Endodermal cell (in vitro differentiated cells): ENCODE measurements around the gene CLCA2. TPM values are rescaled to one million over a fixed set of nuclear protein-coding genes. Genes with fewer than 3 reads are reported as not detected.

ENCODE experiments used
- DNase-seq: peaks from one replicate; pipeline ENCODE4 v3.0.0-alpha.2; 2017
- H3K27ac ChIP-seq: 2 replicates; pipeline ENCODE4 v1.5.1; 2013; ENCODE audit warnings: mild to moderate bottlenecking, low read depth, low read length, moderate library complexity
- H3K27me3 ChIP-seq: 2 replicates; pipeline ENCODE4 v1.6.1; 2013; ENCODE audit warnings: mild to moderate bottlenecking, low read length, moderate library complexity; ENCODE audit not compliant: insufficient read depth, control insufficient read depth, poor library complexity, severe bottlenecking
- H3K36me3 ChIP-seq: 2 replicates; pipeline ENCODE4 v1.7.0; 2013; ENCODE audit warnings: mild to moderate bottlenecking, low read length, moderate library complexity; ENCODE audit not compliant: control insufficient read depth, insufficient read depth
- H3K4me1 ChIP-seq: one replicate; pipeline ENCODE4 v1.7.0; 2013; ENCODE audit warnings: low read length; ENCODE audit not compliant: control insufficient read depth, insufficient read depth
- H3K4me3 ChIP-seq: 2 replicates; pipeline ENCODE4 v1.5.1; 2013; ENCODE audit warnings: mild to moderate bottlenecking, low read length, moderate library complexity
- H3K9ac ChIP-seq: 2 replicates; pipeline ENCODE4 v1.6.1; 2013; ENCODE audit warnings: mild to moderate bottlenecking, low read length, moderate library complexity; ENCODE audit not compliant: poor library complexity, severe bottlenecking; ENCODE audit errors: extremely low read depth
- H3K9me3 ChIP-seq: 2 replicates; pipeline ENCODE4 v1.6.1; 2013; ENCODE audit warnings: mild to moderate bottlenecking, low read length, moderate library complexity; ENCODE audit not compliant: control insufficient read depth
- H3K27ac Mint-ChIP-seq: 2 replicates; pipeline ENCODE4 v1.8.0; 2020; ENCODE audit warnings: mixed read lengths
- H3K27me3 Mint-ChIP-seq: 2 replicates; pipeline ENCODE4 v1.8.0; 2021; ENCODE audit warnings: mild to moderate bottlenecking, mixed read lengths; ENCODE audit not compliant: insufficient read depth
- H3K36me3 Mint-ChIP-seq: 2 replicates; pipeline ENCODE4 v1.8.0; 2020; ENCODE audit warnings: low read depth, mixed read lengths
- H3K4me1 Mint-ChIP-seq: 2 replicates; pipeline ENCODE4 v1.8.0; 2020; ENCODE audit warnings: mixed read lengths
- H3K4me3 Mint-ChIP-seq: 2 replicates; pipeline ENCODE4 v1.8.0; 2020; ENCODE audit warnings: mild to moderate bottlenecking, moderate library complexity, mixed read lengths
- H3K9me3 Mint-ChIP-seq: 2 replicates; pipeline ENCODE4 v1.8.0; 2020; ENCODE audit warnings: mild to moderate bottlenecking, mixed read lengths
- WGBS, 2 experiments: methylation state at CpG; one replicate each; pipeline versions ENCODE4 v1.1.5 to v1.1.7; 2013; ENCODE audit warnings: missing lambda C conversion rate in 2 of 2, mixed read lengths in 1 of 2; ENCODE audit not compliant: insufficient coverage in 1 of 2, insufficient read length in 1 of 2; 5-methylcytosine and 5-hydroxymethylcytosine counted together
- total RNA-seq, 2 donors: library from RNA; stranded (reverse); fragmentation: NEBNext Ultra II Directional in 1 of 2; extraction: Animal tissue kit (Norgen Biotek cat#: 25700) in 1 of 2; gene quantifications; 2 replicates in 1 of 2; 3 replicates in 1 of 2; pipeline ENCODE4 v1.2.1, GENCODE V29; 2021
- TF ChIP-seq, protein P1 (sequence below): fragments of 200-600 bp; sonication (generic); conservative IDR thresholded peaks from 2 replicates; pipeline ENCODE4 v1.5.0; 2021; ENCODE audit warnings: antibody characterized with exemption, mild to moderate bottlenecking

CLCA2 gene
- total RNA-seq, 2 donors from 2014 or later: not detected

- H3K4me1 ChIP-seq: no peaks in the 10 kb centered on the region
- TF ChIP-seq, protein P1, sequence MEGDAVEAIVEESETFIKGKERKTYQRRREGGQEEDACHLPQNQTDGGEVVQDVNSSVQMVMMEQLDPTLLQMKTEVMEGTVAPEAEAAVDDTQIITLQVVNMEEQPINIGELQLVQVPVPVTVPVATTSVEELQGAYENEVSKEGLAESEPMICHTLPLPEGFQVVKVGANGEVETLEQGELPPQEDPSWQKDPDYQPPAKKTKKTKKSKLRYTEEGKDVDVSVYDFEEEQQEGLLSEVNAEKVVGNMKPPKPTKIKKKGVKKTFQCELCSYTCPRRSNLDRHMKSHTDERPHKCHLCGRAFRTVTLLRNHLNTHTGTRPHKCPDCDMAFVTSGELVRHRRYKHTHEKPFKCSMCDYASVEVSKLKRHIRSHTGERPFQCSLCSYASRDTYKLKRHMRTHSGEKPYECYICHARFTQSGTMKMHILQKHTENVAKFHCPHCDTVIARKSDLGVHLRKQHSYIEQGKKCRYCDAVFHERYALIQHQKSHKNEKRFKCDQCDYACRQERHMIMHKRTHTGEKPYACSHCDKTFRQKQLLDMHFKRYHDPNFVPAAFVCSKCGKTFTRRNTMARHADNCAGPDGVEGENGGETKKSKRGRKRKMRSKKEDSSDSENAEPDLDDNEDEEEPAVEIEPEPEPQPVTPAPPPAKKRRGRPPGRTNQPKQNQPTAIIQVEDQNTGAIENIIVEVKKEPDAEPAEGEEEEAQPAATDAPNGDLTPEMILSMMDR: no peak
- H3K9me3 ChIP-seq: no peaks in the 10 kb centered on the region
- Mint-ChIP-seq H3K27ac (no peak overlapping the region), H3K36me3 (no peaks in the 10 kb centered on the region), H3K4me1 (peaks cover 2% of the 10 kb centered on the region), H3K4me3 (no peak overlapping the region), H3K9me3 (no peaks in the 10 kb centered on the region), H3K27me3 (no peaks in the 10 kb centered on the region)
- H3K9ac ChIP-seq: no peak overlapping the region
- H3K36me3 ChIP-seq: no peaks in the 10 kb centered on the region
- H3K27me3 ChIP-seq: no peaks in the 10 kb centered on the region
- no peak for DNase-seq
- 94 to 97% methylated on average over 5 of the region's 5 CpGs for WGBS, 2 experiments
- H3K4me3 ChIP-seq: no peak overlapping the region
- H3K27ac ChIP-seq: no peak overlapping the region
These were observed 31.1 kb downstream of the CLCA2 start for GRCh38 chr1:86455073-86455472.

- WGBS, 2 experiments: 29 to 59% methylated on average over 1 of the region's 1 CpG
- H3K4me3 Mint-ChIP-seq: no peak overlapping the region
- TF ChIP-seq, protein P1: no peak
These were observed 37.0 kb downstream of the CLCA2 start for GRCh38 chr1:86460998-86461397.

GRCh38 chr1:86461482-86461881 is 37.5 kb downstream of the CLCA2 start:
- Histone ChIP-seq H3K9me3 (peaks cover 5% of the 10 kb centered on the region), H3K36me3 (no peaks in the 10 kb centered on the region), H3K27me3 (no peaks in the 10 kb centered on the region), H3K9ac (no peak overlapping the region), H3K4me1 (no peaks in the 10 kb centered on the region), H3K4me3 (no peak overlapping the region), H3K27ac (no peak overlapping the region)
- TF ChIP-seq, protein P1: no peak
- Mint-ChIP-seq H3K9me3 (peaks cover 2% of the 10 kb centered on the region), H3K36me3 (no peaks in the 10 kb centered on the region), H3K27ac (no peak overlapping the region), H3K4me3 (no peak overlapping the region), H3K4me1 (peaks cover 23% of the 10 kb centered on the region), H3K27me3 (no peaks in the 10 kb centered on the region)
- WGBS, 2 experiments: 90% methylated on average over 3 of the region's 3 CpGs; no CpG with 5 or more reads in 1 of the 2 experiments
- DNase-seq: no peak

More at GRCh38 chr1:86460998-86461397, 37.0 kb downstream of the CLCA2 start:
- Histone ChIP-seq H3K27ac (no peak overlapping the region), H3K36me3 (no peaks in the 10 kb centered on the region), H3K4me3 (no peak overlapping the region), H3K27me3 (no peaks in the 10 kb centered on the region), H3K9ac (no peak overlapping the region), H3K4me1 (no peaks in the 10 kb centered on the region), H3K9me3 (peaks cover 5% of the 10 kb centered on the region)
- DNase-seq: no peak
- Mint-ChIP-seq H3K27me3 (no peaks in the 10 kb centered on the region), H3K4me1 (peaks cover 18% of the 10 kb centered on the region), H3K9me3 (peaks cover 2% of the 10 kb centered on the region), H3K27ac (no peak overlapping the region), H3K36me3 (no peaks in the 10 kb centered on the region)
